Natural killer cell treated with Interleukin-12 subunit alpha and Interleukin-12 subunit beta and Interleukin-15 and Interleukin-18, amount 100 ng/mL, for 72 hours (primary cell): ENCODE results near the gene NUCKS1. TPM values are rescaled to one million over a fixed set of nuclear protein-coding genes. Genes with fewer than 3 reads are reported as not detected.
"Not testable (repeated sequence)": the region's sequence is repeated elsewhere in the genome, so short reads cannot be mapped to it uniquely, and the experiment has no call there.

Experiments
- ATAC-seq, 2 donors: fragments of 150-1000 bp; cut with Tn5 transposase in 1 of 2; sonication (Bioruptor Pico), chemical (Tn5 transposase) in 1 of 2; 2 replicates each; pipeline ENCODE4 v1.10.0; 2021
- DNase-seq: peaks from one replicate; pipeline ENCODE4 v3.0.0; 2022; ENCODE audit warnings: low spot score
- H3K27ac Mint-ChIP-seq, 2 donors: 1 replicate in 1 of 2; 2 replicates in 1 of 2; pipeline ENCODE4 v1.8.0; 2022; ENCODE audit warnings: mixed read lengths in 2 of 2, mild to moderate bottlenecking in 1 of 2, moderate library complexity in 1 of 2
- H3K27me3 Mint-ChIP-seq, 2 donors: 1 replicate in 1 of 2; 2 replicates in 1 of 2; pipeline ENCODE4 v1.8.0; 2022; ENCODE audit warnings: mixed read lengths in 2 of 2
- H3K36me3 Mint-ChIP-seq: one replicate; pipeline ENCODE4 v1.8.0; 2022; ENCODE audit warnings: mixed read lengths
- H3K4me1 Mint-ChIP-seq, 2 donors: 1 replicate in 1 of 2; 2 replicates in 1 of 2; pipeline ENCODE4 v1.8.0; 2022; ENCODE audit warnings: low read depth in 2 of 2, mixed read lengths in 2 of 2, mild to moderate bottlenecking in 1 of 2
- H3K4me3 Mint-ChIP-seq: one replicate; pipeline ENCODE4 v1.8.0; 2022; ENCODE audit warnings: mixed read lengths
- H3K9me3 Mint-ChIP-seq: 2 replicates; pipeline ENCODE4 v1.8.0; 2022; ENCODE audit warnings: mixed read lengths
- total RNA-seq, 2 donors: library from RNA; stranded (reverse); gene quantifications; one replicate each; pipeline ENCODE4 v1.2.3, GENCODE V29; 2022

NUCKS1 gene
- total RNA-seq, 2 donors from 2014 or later, result 95.1 to 156 TPM

DNA sequence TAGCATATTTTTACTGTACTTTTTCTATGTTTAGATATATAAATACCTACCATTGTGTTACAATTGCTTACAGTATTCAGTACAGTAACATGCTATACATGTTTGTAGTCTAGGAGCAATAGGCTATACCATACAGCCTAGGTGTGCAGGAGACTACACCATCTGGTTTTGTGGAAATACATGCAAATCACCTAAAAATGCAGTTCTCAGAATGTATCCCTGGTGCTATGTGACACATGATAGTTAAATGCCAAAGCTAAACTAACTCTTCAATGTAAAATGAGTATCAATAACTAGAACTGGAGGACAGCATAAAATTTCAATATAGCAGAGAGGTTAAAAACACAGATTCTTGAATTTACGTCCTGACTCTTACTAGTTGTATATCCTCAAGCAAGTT, 14.8 kb downstream of the NUCKS1 start:
- peak overlapping the region in 1 of 2 donors; percentile 43 for H3K27ac Mint-ChIP-seq
- H3K4me1 Mint-ChIP-seq, result peaks cover 29 to 38% of the 10 kb centered on the region in 2 donors
- no peaks in the 10 kb centered on the region for H3K27me3 Mint-ChIP-seq
- no peak overlapping the region for H3K4me3 Mint-ChIP-seq
- ATAC-seq, result no peak
- H3K9me3 Mint-ChIP-seq, result no peaks in the 10 kb centered on the region
- H3K36me3 Mint-ChIP-seq, result peaks cover 4% of the 10 kb centered on the region
- no peak for DNase-seq

DNA sequence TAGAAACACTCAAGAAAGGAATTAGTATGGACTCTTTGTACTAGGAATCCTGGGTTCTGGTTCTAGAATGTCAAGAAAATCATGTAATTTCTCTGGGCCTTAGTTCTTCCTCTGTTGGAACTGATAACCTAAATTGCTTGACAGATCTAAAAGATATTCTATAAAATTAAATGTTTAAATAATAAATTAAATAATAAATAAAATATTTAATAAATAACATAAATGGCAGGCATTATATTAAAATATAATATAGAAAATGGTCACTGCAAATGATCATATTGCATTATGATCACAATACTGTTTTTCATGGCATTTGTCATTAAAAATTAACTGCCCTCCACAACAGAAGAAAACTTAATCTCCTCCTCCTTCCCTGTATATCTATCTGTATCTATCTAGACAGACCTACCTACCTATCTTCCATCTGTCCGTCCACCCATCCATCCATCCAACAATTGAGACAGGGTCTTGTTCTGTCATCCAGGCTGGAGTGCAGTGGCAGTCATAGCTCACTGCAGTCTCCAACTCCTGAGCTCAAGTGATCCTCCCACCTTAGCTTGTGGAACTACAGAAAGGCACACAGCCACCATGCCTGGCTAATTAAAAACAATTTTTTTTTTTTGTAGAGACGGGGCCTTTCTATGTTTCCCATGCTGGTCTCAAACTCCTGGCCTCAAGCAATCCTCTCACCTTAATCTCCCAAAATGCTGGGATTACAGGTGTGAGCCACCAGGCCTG, 16.4 kb downstream of the NUCKS1 start:
- no peaks in the 10 kb centered on the region for H3K27me3 Mint-ChIP-seq
- H3K9me3 Mint-ChIP-seq, result no peaks in the 10 kb centered on the region
- DNase-seq (no peak), ATAC-seq (no peak)
- H3K27ac Mint-ChIP-seq, result peak overlapping the region in 1 of 2 donors; percentile 48
- H3K4me1 Mint-ChIP-seq, result peaks cover 29 to 32% of the 10 kb centered on the region in 2 donors
- H3K36me3 Mint-ChIP-seq, result peaks cover 4% of the 10 kb centered on the region
- H3K4me3 Mint-ChIP-seq, result no peak overlapping the region

DNA sequence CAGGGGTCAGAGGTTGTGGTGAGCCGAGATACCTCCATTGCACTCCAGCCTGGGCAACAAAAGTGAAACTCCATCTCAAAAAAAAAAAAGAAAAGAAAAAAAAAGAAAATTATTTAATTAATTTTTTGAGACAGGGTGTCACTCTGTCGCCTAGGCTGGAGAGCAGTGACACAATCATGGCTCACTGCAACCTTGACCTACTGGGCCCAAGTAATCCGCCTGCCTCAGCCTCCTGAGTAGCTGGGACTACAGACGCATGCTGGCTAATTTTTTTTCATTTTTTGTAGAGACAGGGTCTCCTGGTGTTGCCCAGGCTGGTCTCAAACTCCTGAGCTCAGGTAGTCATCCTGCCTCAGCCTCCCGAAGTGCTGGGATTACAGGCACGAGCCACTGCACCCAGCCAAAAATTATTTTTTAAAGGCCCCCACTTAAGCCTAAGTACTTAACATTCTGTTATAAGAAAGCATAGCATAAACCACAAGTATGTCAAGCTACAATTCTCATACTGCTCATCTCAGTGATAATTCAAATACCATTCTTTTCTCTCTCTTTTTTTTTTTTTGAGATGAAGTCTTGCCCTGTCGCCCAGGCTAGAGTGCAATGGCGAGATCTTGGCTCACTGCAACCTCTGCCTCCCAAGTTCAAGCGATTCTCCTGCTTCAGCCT, 19.9 kb downstream of the NUCKS1 start:
- Mint-ChIP-seq H3K27ac (peak overlapping the region in 1 of 2 donors; percentile 77), H3K9me3 (no peaks in the 10 kb centered on the region), H3K36me3 (peaks cover 4% of the 10 kb centered on the region), H3K27me3 (no peaks in the 10 kb centered on the region), H3K4me3 (no peak overlapping the region), H3K4me1 (peaks cover 24 to 27% of the 10 kb centered on the region in 2 donors)
- ATAC-seq (no peak), DNase-seq (no peak)

DNA sequence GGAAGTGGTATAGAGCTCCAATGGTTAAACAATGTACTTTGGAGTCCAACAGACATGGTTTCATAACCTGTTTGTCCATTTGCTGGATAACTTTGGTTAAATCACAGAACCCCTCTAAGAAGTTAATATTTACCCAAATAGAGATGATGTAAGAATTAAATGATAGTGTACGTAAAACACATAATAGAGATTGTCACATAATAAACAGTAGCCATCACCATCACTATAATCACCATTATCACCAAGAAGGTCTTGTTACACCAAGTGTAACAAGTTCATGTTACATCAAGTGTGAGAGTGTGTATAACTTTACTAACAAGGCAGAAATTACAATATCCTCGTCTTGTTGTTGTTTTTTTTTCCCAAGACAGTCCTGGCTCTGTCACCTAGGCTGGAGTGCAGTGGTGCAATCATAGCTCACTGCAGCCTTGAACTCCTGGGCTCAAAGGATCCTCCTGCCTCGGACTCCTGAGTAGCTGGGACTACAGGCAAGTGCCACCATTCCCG, 23.3 kb downstream of the NUCKS1 start:
- peaks cover 9 to 21% of the 10 kb centered on the region in 2 donors for H3K4me1 Mint-ChIP-seq
- no peaks in the 10 kb centered on the region for H3K36me3 Mint-ChIP-seq
- peak overlapping the region in 1 of 2 donors; percentile 87 for H3K27ac Mint-ChIP-seq
- no peak overlapping the region for H3K4me3 Mint-ChIP-seq
- no peaks in the 10 kb centered on the region for H3K27me3 Mint-ChIP-seq
- ATAC-seq, result no peak
- H3K9me3 Mint-ChIP-seq, result no peaks in the 10 kb centered on the region
- no peak for DNase-seq

DNA sequence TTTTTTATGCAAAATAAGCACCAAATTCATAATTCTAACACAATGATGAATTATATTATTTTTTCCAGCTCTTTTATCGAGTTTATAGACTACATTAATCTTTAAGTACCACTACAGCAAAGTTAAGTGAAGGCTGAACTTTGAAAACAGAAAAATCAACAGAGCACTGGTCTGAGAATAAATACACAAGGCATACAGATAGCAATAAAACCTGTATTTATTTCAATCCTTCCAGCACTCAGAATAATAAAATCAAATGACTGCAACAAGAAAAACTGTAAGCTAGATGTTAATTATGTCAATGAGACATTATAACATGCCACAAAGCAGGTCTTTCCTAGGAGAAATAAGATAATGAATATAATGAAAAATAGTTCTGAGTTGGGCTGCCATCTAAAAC, 24.5 kb downstream of the NUCKS1 start:
- Mint-ChIP-seq H3K4me1 (peaks cover 12 to 17% of the 10 kb centered on the region in 2 donors), H3K36me3 (peaks cover 4% of the 10 kb centered on the region), H3K9me3 (no peaks in the 10 kb centered on the region), H3K27ac (no peak overlapping the region), H3K4me3 (no peak overlapping the region), H3K27me3 (no peaks in the 10 kb centered on the region)
- ATAC-seq (no peak), DNase-seq (no peak)

DNA sequence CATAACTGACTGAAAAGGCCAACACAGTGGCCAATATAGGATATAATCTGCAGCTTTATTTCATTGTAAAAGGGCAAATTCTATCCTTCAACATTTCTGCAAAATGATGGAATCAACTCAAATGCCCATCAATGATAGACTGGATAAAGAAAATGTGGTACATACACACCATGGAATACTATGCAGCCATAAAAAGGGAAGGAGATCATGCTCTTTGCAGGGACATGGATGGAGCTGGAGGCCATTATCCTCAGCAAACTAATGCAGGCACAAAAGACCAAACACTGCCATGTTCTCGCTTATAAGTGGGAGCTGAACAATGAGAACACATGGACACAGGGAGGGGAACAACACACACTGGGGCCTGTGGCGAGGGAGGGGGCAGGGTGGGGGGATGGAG, 29.2 kb downstream of the NUCKS1 start:
- Mint-ChIP-seq H3K4me1 (peaks cover 26% of the 10 kb centered on the region in 2 donors), H3K27ac (peak overlapping the region; percentile 56 to 57), H3K36me3 (peaks cover 31% of the 10 kb centered on the region), H3K4me3 (peak overlapping the region; percentile 38)
- not testable (repeated sequence) for H3K27me3 Mint-ChIP-seq, H3K9me3 Mint-ChIP-seq, ATAC-seq, DNase-seq

DNA sequence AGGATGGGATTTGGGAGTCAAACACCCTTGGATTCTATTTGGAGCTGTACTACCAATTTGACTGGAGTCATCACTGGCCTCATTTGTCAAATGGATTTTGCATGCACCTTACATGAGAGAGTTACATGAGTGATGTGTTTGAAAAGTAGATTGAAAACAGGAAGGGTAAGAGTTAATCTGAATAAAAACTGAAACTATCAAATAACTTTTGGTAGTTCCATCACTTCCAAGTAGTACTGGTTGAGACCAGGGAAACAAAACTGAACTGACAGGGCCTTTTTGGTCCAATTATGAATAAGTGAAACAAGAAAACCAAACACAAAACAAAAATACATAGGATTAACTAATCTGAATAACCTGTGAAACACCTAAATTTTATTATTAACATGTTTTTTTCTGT, 30.2 kb downstream of the NUCKS1 start:
- DNase-seq (no peak), ATAC-seq (peak in 1 of 2 donors; percentile 54)
- Mint-ChIP-seq H3K4me1 (peaks cover 29 to 33% of the 10 kb centered on the region in 2 donors), H3K9me3 (no peaks in the 10 kb centered on the region), H3K27ac (peak overlapping the region; percentile 56 to 57), H3K36me3 (peaks cover 41% of the 10 kb centered on the region), H3K4me3 (peak overlapping the region; percentile 17), H3K27me3 (no peaks in the 10 kb centered on the region)

DNA sequence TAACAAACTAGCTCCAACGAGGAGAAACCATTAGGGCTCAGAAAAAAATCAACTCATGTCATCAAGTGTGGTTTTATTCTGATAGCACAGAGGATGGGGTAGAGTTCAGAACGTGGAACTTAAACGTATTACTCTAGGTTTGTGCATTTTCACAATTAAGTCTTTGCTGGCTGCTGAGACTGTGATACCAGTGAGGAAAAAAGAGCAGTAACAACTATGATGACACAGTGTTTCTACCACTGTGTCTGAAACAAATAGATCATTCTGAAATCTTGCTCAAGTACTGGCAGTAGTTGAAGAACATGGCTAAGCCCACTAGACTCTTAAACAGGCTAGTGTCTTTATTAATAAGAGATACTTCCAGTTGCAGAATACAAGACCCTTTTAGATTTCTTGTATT, 31.0 kb downstream of the NUCKS1 start:
- Mint-ChIP-seq H3K4me3 (no peak overlapping the region), H3K4me1 (peaks cover 29 to 33% of the 10 kb centered on the region in 2 donors), H3K27ac (peak overlapping the region; percentile 56 to 57), H3K27me3 (no peaks in the 10 kb centered on the region), H3K36me3 (peaks cover 41% of the 10 kb centered on the region), H3K9me3 (no peaks in the 10 kb centered on the region)
- ATAC-seq (no peak), DNase-seq (no peak)

DNA sequence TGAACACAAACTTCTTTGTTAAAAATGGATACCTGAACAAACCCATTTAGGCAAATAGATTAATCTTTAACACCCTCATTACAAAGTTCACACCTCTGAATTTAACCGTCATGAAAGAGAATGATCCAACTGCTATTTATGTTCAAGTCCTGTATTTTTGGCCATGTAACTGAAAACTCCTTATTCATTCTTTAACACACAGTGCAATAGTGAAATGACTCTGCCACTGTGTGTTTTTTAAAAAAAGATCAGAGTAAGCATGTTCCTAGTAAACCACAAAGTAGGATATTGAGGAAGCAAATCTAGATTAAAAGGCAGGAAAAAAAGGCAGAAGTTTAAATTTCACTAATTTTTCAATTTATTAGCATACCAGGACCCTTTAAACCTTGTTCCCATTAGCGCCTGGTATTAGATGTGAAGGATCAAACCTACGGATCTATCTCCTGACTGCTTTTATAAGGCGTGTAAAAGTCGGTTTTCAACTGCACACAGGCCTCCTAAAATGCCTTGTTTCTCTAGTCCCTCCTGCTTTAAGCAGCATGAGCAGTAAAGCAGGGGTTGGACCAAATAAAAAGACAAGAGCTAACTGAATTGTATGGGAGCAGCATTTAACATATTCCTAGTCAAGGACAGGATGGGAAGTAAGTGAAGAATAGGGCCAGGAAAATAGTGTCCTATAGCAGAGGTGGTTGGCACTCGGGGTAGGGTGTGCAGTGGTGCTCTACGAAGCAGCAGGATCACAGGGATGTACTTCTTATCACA, 33.4 kb downstream of the NUCKS1 start:
- ATAC-seq (peak in 1 of 2 donors; percentile 55), DNase-seq (no peak)
- no peak overlapping the region for H3K4me3 Mint-ChIP-seq
- peaks cover 23 to 30% of the 10 kb centered on the region in 2 donors for H3K4me1 Mint-ChIP-seq
- H3K27ac Mint-ChIP-seq, result peak overlapping the region; percentile 43 to 71
- H3K9me3 Mint-ChIP-seq, result no peaks in the 10 kb centered on the region
- no peaks in the 10 kb centered on the region for H3K27me3 Mint-ChIP-seq
- H3K36me3 Mint-ChIP-seq, result peaks cover 41% of the 10 kb centered on the region

DNA sequence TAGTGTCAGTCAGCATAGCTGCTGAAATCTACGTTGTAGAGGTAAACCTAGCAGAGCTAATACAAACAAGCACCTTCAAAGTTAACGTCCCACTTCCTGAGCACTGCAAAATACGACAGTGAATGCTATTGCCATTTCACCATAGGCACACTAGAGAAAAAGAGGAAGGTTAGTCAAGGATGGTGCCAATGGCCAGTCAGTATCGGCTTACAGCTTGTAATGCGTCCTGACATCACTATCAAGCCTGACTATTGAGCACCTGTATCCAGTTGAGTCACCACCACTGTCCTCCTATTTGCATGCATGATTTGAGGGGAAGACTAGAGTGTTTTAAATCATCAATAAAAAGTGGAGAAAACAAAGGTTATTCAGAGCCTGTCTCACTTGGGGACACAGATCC, 34.4 kb downstream of the NUCKS1 start:
- ATAC-seq (no peak), DNase-seq (no peak)
- H3K36me3 Mint-ChIP-seq, result peaks cover 40% of the 10 kb centered on the region
- no peaks in the 10 kb centered on the region for H3K9me3 Mint-ChIP-seq
- H3K27ac Mint-ChIP-seq, result peak overlapping the region; percentile 43 to 71
- no peaks in the 10 kb centered on the region for H3K27me3 Mint-ChIP-seq
- peaks cover 23 to 32% of the 10 kb centered on the region in 2 donors for H3K4me1 Mint-ChIP-seq
- H3K4me3 Mint-ChIP-seq, result no peak overlapping the region

DNA sequence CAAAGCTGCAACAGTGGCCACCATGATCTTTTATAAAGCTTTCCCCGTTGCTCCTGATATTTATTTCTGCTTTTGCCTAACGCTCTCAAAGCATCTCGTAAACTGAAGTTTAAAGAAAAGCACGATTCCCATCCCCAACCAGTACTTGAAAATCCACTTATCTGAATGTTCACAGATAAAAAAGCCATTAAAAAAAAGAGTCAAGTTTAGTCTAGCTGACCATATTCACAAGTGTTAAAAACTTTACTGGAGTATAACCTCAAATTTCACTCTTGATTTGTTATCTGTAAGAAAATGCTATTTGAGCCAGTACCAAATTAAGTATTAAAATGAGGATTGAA, 35.1 kb downstream of the NUCKS1 start:
- peaks cover 20 to 26% of the 10 kb centered on the region in 2 donors for H3K4me1 Mint-ChIP-seq
- ATAC-seq (no peak), DNase-seq (no peak)
- H3K4me3 Mint-ChIP-seq, result no peak overlapping the region
- no peaks in the 10 kb centered on the region for H3K9me3 Mint-ChIP-seq
- H3K36me3 Mint-ChIP-seq, result peaks cover 34% of the 10 kb centered on the region
- no peaks in the 10 kb centered on the region for H3K27me3 Mint-ChIP-seq
- peak overlapping the region; percentile 43 to 71 for H3K27ac Mint-ChIP-seq

DNA sequence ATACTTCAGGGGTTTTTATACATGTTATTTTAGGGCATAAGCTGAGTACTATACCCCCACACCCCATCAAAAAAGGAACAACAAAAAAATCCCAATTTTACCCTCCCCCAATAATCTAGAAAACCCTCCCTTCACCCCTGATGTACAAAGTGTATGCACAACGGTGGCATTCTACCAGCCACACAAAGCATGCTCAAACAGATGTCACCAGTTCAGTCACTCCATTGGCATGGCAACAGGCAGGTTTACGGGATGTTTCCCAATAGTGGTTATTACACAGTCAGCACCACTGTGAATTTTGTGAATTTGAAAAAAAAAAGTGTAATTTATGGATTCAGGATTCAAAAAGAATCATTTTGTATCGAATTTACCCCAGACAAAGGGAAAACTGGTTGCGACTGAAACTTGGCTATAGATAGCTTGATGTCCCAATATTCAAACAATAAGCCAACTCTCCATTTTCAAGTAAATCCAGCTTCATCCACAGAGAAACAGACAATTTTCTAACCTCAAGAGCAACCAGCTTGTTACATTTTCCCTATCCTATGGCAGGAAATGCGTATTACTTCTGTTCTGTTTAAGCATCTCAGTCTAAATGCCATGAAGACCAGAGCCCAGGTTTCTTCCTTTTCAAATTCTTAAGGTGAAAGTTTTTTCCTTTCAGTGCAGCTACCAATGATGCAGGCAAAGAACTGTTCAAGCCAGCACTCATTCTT, 35.6 kb downstream of the NUCKS1 start:
- no peak overlapping the region for H3K4me3 Mint-ChIP-seq
- peaks cover 15 to 22% of the 10 kb centered on the region in 2 donors for H3K4me1 Mint-ChIP-seq
- no peaks in the 10 kb centered on the region for H3K9me3 Mint-ChIP-seq
- peaks cover 29% of the 10 kb centered on the region for H3K36me3 Mint-ChIP-seq
- H3K27me3 Mint-ChIP-seq, result no peaks in the 10 kb centered on the region
- DNase-seq, result no peak
- peak overlapping the region; percentile 43 to 71 for H3K27ac Mint-ChIP-seq
- no peak for ATAC-seq
